B cell (primary cell): ENCODE data around the gene SMC3. TPM values are rescaled to one million over a fixed set of nuclear protein-coding genes. Genes with fewer than 3 reads are reported as not detected.

Source experiments
- ATAC-seq: fragments of 200-7000 bp; cut with Tn5 transposase; one replicate; pipeline ENCODE4 v1.10.0; 2021; ENCODE audit warnings: low read depth, mild to moderate bottlenecking, moderate number of reproducible peaks, moderate library complexity
- CTCF ChIA-PET: fragments of 350-600 bp; sonication (Branson Sonifier 250); formaldehyde crosslinking; loops from one replicate; lab custom pipeline; 2021; ENCODE audit warnings: antibody characterized with exemption, inconsistent platforms; lab: Charles Lee
- POLR2A ChIA-PET: fragments of 350-600 bp; sonication (Branson Sonifier 250); formaldehyde crosslinking; loops from one replicate; lab custom pipeline; 2021; ENCODE audit warnings: antibody characterized with exemption; lab: Charles Lee
- DNase-seq: peaks from one replicate; pipeline ENCODE4 v3.0.0; 2013
- H2AFZ ChIP-seq: 2 replicates; pipeline ENCODE4 v1.6.1; 2012; ENCODE audit warnings: mild to moderate bottlenecking, low read depth, low read length; ENCODE audit not compliant: insufficient read depth, poor library complexity, severe bottlenecking
- H3K27ac ChIP-seq, 2 donors: 1 replicate in 1 of 2; 2 replicates in 1 of 2; pipeline ENCODE4 v1.5.1; 2012 to 2013; ENCODE audit warnings: low read length in 2 of 2, mild to moderate bottlenecking in 2 of 2, moderate library complexity in 1 of 2
- H3K27me3 ChIP-seq, 4 experiments: fragments of 200-600 bp in 1 of 4; sonication (generic) in 1 of 4; replicated peaks in 1 of 4; 1 replicate in 2 of 4; 2 replicates in 2 of 4; pipeline versions ENCODE4 v1.6.1 to v1.7.0; 2013 to 2016; ENCODE audit warnings: low read length in 3 of 4, mild to moderate bottlenecking in 2 of 4, mixed read lengths in 1 of 4, moderate library complexity in 1 of 4; ENCODE audit not compliant: insufficient read depth in 4 of 4, control insufficient read depth in 3 of 4; ENCODE audit errors: control extremely low read depth in 1 of 4
- H3K36me3 ChIP-seq, 2 experiments: replicated peaks in 1 of 2; 1 replicate in 1 of 2; 2 replicates in 1 of 2; pipeline versions ENCODE4 v1.6.1 to v1.7.1; 2013; ENCODE audit warnings: low read length in 1 of 2; ENCODE audit not compliant: insufficient read depth in 2 of 2, control insufficient read depth in 1 of 2; ENCODE audit errors: control extremely low read depth in 1 of 2, extremely low read depth in 1 of 2
- H3K4me1 ChIP-seq, 2 donors: fragments of 200-600 bp in 1 of 2; sonication (generic) in 1 of 2; 1 replicate in 1 of 2; 2 replicates in 1 of 2; pipeline versions ENCODE4 v1.5.1 to v1.6.1; 2013 to 2017; ENCODE audit warnings: low read length in 2 of 2; ENCODE audit not compliant: control insufficient read depth in 2 of 2, insufficient read depth in 2 of 2
- H3K4me2 ChIP-seq: replicated peaks from 2 replicates; pipeline ENCODE3; 2012; ENCODE audit warnings: mild to moderate bottlenecking, low read depth, low read length; ENCODE audit not compliant: poor library complexity, severe bottlenecking
- H3K4me3 ChIP-seq, 5 experiments: fragments of 200-600 bp in 1 of 5; sonication (generic) in 1 of 5; 1 replicate in 3 of 5; 2 replicates in 2 of 5; pipeline versions ENCODE4 v1.5.1 to v1.7.0; 2011 to 2016; ENCODE audit warnings: low read length in 4 of 5, mild to moderate bottlenecking in 4 of 5, low read depth in 2 of 5, control low read depth in 1 of 5, moderate library complexity in 1 of 5; ENCODE audit not compliant: insufficient read depth in 1 of 5; ENCODE audit errors: control extremely low read depth in 1 of 5, extremely low read depth in 1 of 5
- H3K79me2 ChIP-seq: fragments of 200-600 bp; sonication (generic); one replicate; pipeline ENCODE4 v1.6.0; 2016; ENCODE audit warnings: low read length; ENCODE audit not compliant: control insufficient read depth, insufficient read depth
- H3K9ac ChIP-seq: fragments of 200-600 bp; sonication (generic); 2 replicates; pipeline ENCODE4 v1.6.1; 2017; ENCODE audit warnings: mild to moderate bottlenecking, low read length, moderate library complexity
- H3K9me3 ChIP-seq, 3 donors: one replicate each; pipeline versions ENCODE4 v1.6.1 to v1.7.1; 2013; ENCODE audit warnings: low read length in 2 of 3; ENCODE audit not compliant: control insufficient read depth in 2 of 3, insufficient read depth in 1 of 3; ENCODE audit errors: control extremely low read depth in 1 of 3
- H4K20me1 ChIP-seq: 2 replicates; pipeline ENCODE4 v1.6.0; 2012; ENCODE audit warnings: mild to moderate bottlenecking, low read length; ENCODE audit not compliant: insufficient read depth, control insufficient read depth, poor library complexity, severe bottlenecking
- H3K27ac Mint-ChIP-seq: one replicate; pipeline ENCODE4 v1.8.0; 2021; ENCODE audit warnings: mixed read lengths
- H3K27me3 Mint-ChIP-seq: one replicate; pipeline ENCODE4 v1.8.0; 2021; ENCODE audit warnings: mixed read lengths
- H3K4me1 Mint-ChIP-seq: one replicate; pipeline ENCODE4 v1.8.0; 2021; ENCODE audit warnings: mixed read lengths
- H3K4me3 Mint-ChIP-seq: one replicate; pipeline ENCODE4 v1.8.0; 2021; ENCODE audit warnings: mixed read lengths
- H3K9me3 Mint-ChIP-seq: one replicate; pipeline ENCODE4 v1.8.0; 2022; ENCODE audit warnings: mixed read lengths; ENCODE audit not compliant: insufficient read depth
- EZH2 ChIP-seq: IDR thresholded peaks from 2 replicates; pipeline ENCODE4 v1.6.1; 2012; ENCODE audit warnings: borderline replicate concordance, low read depth, mild to moderate bottlenecking, moderate library complexity, low read length; ENCODE audit not compliant: insufficient read depth, poor library complexity, severe bottlenecking
- WGBS: methylation state at CpG from one replicate; pipeline ENCODE4 v1.1.5; 2013; ENCODE audit warnings: missing lambda C conversion rate; ENCODE audit not compliant: insufficient coverage; 5-methylcytosine and 5-hydroxymethylcytosine counted together
- intact Hi-C: fragments of 100-400 bp; cut with micrococcal nuclease; formaldehyde crosslinking; loops from one replicate; pipeline ENCODE4 v1.10.0; 2022
- polyA plus RNA-seq: library from polyadenylated mRNA; depleted of rRNA; stranded (reverse); fragments of >200 nt; gene quantifications from 2 replicates; pipeline ENCODE4 v1.2.3, GENCODE V29; 2012
- total RNA-seq, 2 donors: library from RNA; stranded (reverse); fragments of 120-200 nt in 1 of 2; gene quantifications; 1 replicate in 1 of 2; 2 replicates in 1 of 2; pipeline versions ENCODE4 v1.2.3 to v1.2.4, GENCODE V29; 2013 to 2022
- TF ChIP-seq, protein P1 (sequence below): fragments of 200-600 bp; IDR thresholded peaks from one replicate; pipeline ENCODE4 v1.8.0; 2022; ENCODE audit warnings: antibody characterized with exemption, mild to moderate bottlenecking

Gene SMC3
- total and polyA plus RNA-seq, 2 donors (not counting 1 experiment from before 2014, with no cell fraction given), result 6.1 to 45.8 TPM

GRCh38 chr10:110566472-110567200 lies 859 bp upstream of the SMC3 start:
- Mint-ChIP-seq H3K9me3 (no peaks in the 10 kb centered on the region), H3K4me1 (peaks cover 26% of the 10 kb centered on the region), H3K27me3 (peaks cover 5% of the 10 kb centered on the region), H3K4me3 (peak overlapping the region; percentile 91), H3K27ac (peak overlapping the region; percentile 98)
- no peaks in the 10 kb centered on the region for H4K20me1 ChIP-seq
- peak overlapping the region; percentile 82 to 92 (median 90) for H3K4me3 ChIP-seq
- H3K27me3 ChIP-seq, result peaks cover 0 to 8% (median 5%) of the 10 kb centered on the region in 4 experiments
- WGBS, result 52% methylated on average over 11 of the region's 19 CpGs
- H2AFZ ChIP-seq, result peak overlapping the region; percentile 98
- TF ChIP-seq, protein P1, sequence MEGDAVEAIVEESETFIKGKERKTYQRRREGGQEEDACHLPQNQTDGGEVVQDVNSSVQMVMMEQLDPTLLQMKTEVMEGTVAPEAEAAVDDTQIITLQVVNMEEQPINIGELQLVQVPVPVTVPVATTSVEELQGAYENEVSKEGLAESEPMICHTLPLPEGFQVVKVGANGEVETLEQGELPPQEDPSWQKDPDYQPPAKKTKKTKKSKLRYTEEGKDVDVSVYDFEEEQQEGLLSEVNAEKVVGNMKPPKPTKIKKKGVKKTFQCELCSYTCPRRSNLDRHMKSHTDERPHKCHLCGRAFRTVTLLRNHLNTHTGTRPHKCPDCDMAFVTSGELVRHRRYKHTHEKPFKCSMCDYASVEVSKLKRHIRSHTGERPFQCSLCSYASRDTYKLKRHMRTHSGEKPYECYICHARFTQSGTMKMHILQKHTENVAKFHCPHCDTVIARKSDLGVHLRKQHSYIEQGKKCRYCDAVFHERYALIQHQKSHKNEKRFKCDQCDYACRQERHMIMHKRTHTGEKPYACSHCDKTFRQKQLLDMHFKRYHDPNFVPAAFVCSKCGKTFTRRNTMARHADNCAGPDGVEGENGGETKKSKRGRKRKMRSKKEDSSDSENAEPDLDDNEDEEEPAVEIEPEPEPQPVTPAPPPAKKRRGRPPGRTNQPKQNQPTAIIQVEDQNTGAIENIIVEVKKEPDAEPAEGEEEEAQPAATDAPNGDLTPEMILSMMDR, result no peak
- no peak for TF ChIP-seq EZH2
- H3K9ac ChIP-seq, result peak overlapping the region; percentile 80
- ATAC-seq (no peak), DNase-seq (peak; percentile 15)
- peak overlapping the region; percentile 73 to 90 for H3K27ac ChIP-seq
- H3K4me1 ChIP-seq, result peaks cover 24% of the 10 kb centered on the region in 2 donors
- H3K9me3 ChIP-seq, result no peaks in the 10 kb centered on the region
- H3K79me2 ChIP-seq, result peaks cover 53% of the 10 kb centered on the region
- CTCF ChIA-PET, result interaction anchor here (0.7 to 5.1 kb wide), 11 partner anchors 9 to 354 kb away, joined by 3 to 26 read pairs (median 3); partner anchors contain the start of gene SMNDC1
- peak overlapping the region; percentile 86 for H3K4me2 ChIP-seq
- peaks cover 1 to 6% of the 10 kb centered on the region in 2 experiments for H3K36me3 ChIP-seq
- intact Hi-C loops, result loop anchor here (1.0 to 10.0 kb wide), 14 partner anchors 19 to 642 kb away; partner anchors contain the start of genes ADD3, BBIP1, SHOC2 and XPNPEP1
- POLR2A ChIA-PET, result interaction anchor here (1.0 kb wide), 1 partner anchor 261 kb away, joined by 3 read pairs; no protein-coding TSS in a partner anchor
